K562 (cell line): ENCODE data around the gene SSBP1. TPM values are rescaled to one million over a fixed set of nuclear protein-coding genes. Genes with fewer than 3 reads are reported as not detected.
A peak's percentile ranks its signal among the peaks of the same experiment; 100 is the strongest.

ENCODE experiments used
- MAFK ChIP-seq: IDR thresholded peaks from 2 replicates; pipeline ENCODE4 v1.6.1; 2011; ENCODE audit warnings: low read length, improper control_type of control experiment
- NONO ChIP-seq, 2 experiments: fragments of 200-400 bp in 1 of 2; fragments of 450-650 bp in 1 of 2; formaldehyde crosslinking in 1 of 2; IDR thresholded peaks; 2 replicates each; pipeline ENCODE4 v1.6.1; 2017; ENCODE audit warnings: low read depth in 2 of 2, mild to moderate bottlenecking in 2 of 2, moderate library complexity in 2 of 2, low read length in 1 of 2
- SMARCE1 ChIP-seq: fragments of 450-650 bp; IDR thresholded peaks from 2 replicates; pipeline ENCODE4 v1.7.1; 2016; ENCODE audit warnings: mild to moderate bottlenecking
- SNIP1 ChIP-seq: fragments of 450-650 bp; IDR thresholded peaks from 2 replicates; pipeline ENCODE4 v1.7.1; 2017; ENCODE audit warnings: low read depth, mild to moderate bottlenecking
- ZNF12 ChIP-seq: sonication (generic); formaldehyde crosslinking; IDR thresholded peaks from 2 replicates; pipeline ENCODE4 v1.4.0; 2020; ENCODE audit warnings: mild to moderate bottlenecking, missing genetic modification reagents
- polyA plus RNA-seq, 8 experiments: library from polyadenylated mRNA; depleted of rRNA in 4 of 8; stranded (reverse) in 5 of 8; unstranded in 3 of 8; fragments of >200 nt; fragmentation: Nextera tagmentation in 2 of 8; fragmentation: Illumina TruSeq in 1 of 8; extraction: Ambion mirVana in 2 of 8; extraction: Trizol in 1 of 8; gene quantifications; 2 replicates each; pipeline versions ENCODE4 v1.2.1 to v1.2.3, GENCODE V29; 2011 to 2014; ENCODE audit warnings: inconsistent platforms in 1 of 8, missing spikeins in 1 of 8
- total RNA-seq, 7 experiments: library from RNA; depleted of rRNA in 6 of 7; stranded (reverse); fragments of >200 nt in 6 of 7; fragmentation: Illumina TruSeq in 2 of 7; extraction: Trizol in 2 of 7; gene quantifications; 2 replicates each; pipeline versions ENCODE4 v1.2.1 to v1.2.3, GENCODE V29; 2011 to 2021; ENCODE audit warnings: low replicate concordance in 1 of 7
- TF ChIP-seq, protein P1 (sequence below): fragments of 450-650 bp; IDR thresholded peaks from 2 replicates; pipeline ENCODE4 v1.6.1; 2016; ENCODE audit warnings: low read depth
- TF ChIP-seq, protein P2 (sequence below): fragments of 250-450 bp; sonication (Bioruptor Pico); IDR thresholded peaks from 2 replicates; pipeline ENCODE4 v1.9.0; 2021; ENCODE audit warnings: mild to moderate bottlenecking
- TF ChIP-seq, protein P3 (sequence below): sonication (generic); formaldehyde crosslinking; IDR thresholded peaks from 2 replicates; pipeline ENCODE4 v1.8.1; 2023; ENCODE audit warnings: mild to moderate bottlenecking, missing genetic modification reagents
- TF ChIP-seq, protein P4 (sequence below): sonication (generic); formaldehyde crosslinking; IDR thresholded peaks from 2 replicates; pipeline ENCODE4 v1.8.1; 2023; ENCODE audit warnings: mild to moderate bottlenecking, missing genetic modification reagents, moderate library complexity
- TF ChIP-seq, protein P5 (sequence below): fragments of 450-650 bp; IDR thresholded peaks from 2 replicates; pipeline ENCODE4 v1.6.1; 2017; ENCODE audit warnings: antibody characterized with exemption
- TF ChIP-seq, protein P6 (sequence below): fragments of 200-800 bp; sonication (Bioruptor generic); IDR thresholded peaks from 2 replicates; pipeline ENCODE4 v1.6.1; 2017; ENCODE audit warnings: missing genetic modification characterization, missing compliant biosample characterization

Gene SSBP1
- total and polyA plus RNA-seq, 9 of the 15 experiments (the other 6 are each of a cell fraction or from before 2014, with no cell fraction given), result 404 to 1,996 (median 835) TPM

DNA sequence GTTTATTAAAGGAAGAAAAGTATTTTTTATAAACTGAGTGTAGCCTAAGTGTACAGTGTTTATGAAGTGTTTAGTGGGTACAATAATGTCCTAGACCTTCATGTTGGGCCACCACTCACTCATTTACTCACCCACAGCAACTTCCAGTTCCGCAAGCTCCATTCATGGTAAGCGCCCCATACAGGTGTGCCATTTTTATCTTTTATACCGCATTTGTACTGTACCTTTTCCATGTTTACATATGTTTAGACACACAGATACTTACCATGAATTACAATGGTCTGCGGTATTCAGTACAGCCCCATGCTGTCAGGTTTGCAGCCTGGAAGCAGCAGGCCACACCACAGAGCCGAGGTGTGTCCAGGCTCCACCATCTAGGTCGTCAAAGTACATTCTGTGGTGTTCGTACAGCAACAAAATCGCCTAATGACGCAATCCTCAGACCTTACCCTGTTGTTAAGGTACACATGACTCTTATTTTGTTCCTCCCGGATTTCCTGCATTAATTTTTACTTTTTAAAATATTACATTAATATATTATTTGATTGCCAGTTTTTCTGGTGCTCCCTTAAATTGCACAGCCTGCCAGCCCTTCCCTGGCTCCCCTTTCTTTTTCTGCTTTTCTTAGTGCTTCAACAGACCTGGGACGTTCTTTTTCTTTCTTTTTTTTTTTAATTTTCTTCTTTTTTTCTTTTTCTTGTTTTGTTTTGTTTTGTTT lies 881 bp upstream of the SSBP1 start (continued):
- TF ChIP-seq, protein P1, sequence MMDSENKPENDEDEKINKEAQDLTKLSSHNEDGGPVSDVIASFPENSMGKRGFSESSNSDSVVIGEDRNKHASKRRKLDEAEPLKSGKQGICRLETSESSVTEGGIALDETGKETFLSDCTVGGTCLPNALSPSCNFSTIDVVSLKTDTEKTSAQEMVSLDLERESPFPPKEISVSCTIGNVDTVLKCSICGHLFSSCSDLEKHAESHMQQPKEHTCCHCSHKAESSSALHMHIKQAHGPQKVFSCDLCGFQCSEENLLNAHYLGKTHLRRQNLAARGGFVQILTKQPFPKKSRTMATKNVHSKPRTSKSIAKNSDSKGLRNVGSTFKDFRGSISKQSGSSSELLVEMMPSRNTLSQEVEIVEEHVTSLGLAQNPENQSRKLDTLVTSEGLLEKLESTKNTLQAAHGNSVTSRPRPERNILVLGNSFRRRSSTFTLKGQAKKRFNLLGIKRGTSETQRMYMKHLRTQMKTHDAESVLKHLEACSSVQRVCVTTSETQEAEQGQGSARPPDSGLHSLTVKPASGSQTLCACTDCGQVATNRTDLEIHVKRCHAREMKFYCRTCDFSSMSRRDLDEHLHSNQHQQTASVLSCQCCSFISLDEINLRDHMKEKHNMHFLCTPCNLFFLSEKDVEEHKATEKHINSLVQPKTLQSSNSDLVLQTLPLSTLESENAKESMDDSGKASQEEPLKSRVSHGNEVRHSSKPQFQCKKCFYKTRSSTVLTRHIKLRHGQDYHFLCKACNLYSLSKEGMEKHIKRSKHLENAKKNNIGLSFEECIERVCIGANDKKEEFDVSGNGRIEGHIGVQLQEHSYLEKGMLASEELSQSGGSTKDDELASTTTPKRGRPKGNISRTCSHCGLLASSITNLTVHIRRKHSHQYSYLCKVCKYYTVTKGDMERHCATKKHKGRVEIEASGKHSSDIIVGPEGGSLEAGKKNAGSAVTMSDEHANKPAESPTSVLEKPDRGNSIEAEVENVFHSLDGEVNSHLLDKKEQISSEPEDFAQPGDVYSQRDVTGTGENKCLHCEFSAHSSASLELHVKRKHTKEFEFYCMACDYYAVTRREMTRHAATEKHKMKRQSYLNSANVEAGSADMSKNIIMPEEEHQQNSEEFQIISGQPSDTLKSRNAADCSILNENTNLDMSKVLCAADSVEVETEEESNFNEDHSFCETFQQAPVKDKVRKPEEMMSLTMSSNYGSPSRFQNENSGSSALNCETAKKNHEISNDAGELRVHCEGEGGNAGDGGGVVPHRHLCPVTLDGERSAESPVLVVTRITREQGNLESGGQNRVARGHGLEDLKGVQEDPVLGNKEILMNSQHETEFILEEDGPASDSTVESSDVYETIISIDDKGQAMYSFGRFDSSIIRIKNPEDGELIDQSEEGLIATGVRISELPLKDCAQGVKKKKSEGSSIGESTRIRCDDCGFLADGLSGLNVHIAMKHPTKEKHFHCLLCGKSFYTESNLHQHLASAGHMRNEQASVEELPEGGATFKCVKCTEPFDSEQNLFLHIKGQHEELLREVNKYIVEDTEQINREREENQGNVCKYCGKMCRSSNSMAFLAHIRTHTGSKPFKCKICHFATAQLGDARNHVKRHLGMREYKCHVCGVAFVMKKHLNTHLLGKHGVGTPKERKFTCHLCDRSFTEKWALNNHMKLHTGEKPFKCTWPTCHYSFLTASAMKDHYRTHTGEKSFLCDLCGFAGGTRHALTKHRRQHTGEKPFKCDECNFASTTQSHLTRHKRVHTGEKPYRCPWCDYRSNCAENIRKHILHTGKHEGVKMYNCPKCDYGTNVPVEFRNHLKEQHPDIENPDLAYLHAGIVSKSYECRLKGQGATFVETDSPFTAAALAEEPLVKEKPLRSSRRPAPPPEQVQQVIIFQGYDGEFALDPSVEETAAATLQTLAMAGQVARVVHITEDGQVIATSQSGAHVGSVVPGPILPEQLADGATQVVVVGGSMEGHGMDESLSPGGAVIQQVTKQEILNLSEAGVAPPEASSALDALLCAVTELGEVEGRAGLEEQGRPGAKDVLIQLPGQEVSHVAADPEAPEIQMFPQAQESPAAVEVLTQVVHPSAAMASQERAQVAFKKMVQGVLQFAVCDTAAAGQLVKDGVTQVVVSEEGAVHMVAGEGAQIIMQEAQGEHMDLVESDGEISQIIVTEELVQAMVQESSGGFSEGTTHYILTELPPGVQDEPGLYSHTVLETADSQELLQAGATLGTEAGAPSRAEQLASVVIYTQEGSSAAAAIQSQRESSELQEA, result peak; percentile 31; the same call in 1 of the 2 replicates
- TF ChIP-seq, protein P2, sequence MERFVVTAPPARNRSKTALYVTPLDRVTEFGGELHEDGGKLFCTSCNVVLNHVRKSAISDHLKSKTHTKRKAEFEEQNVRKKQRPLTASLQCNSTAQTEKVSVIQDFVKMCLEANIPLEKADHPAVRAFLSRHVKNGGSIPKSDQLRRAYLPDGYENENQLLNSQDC, result no peak
- TF ChIP-seq SMARCE1 (peak; percentile 63; the same call in 1 of the 2 replicates), MAFK (no peak; the same call in 1 of the 2 replicates), SNIP1 (peak; percentile 67), ZNF12 (no peak), NONO (IDR thresholded peaks at IDR 0.05; ENCODE audit: low read depth in 2 of 2, low read length in 1 of 2) (0 out of 4 replicates have a peak, but pooled peaks of 1 of the 2 experiments have one; percentile 42)
- TF ChIP-seq, protein P3, sequence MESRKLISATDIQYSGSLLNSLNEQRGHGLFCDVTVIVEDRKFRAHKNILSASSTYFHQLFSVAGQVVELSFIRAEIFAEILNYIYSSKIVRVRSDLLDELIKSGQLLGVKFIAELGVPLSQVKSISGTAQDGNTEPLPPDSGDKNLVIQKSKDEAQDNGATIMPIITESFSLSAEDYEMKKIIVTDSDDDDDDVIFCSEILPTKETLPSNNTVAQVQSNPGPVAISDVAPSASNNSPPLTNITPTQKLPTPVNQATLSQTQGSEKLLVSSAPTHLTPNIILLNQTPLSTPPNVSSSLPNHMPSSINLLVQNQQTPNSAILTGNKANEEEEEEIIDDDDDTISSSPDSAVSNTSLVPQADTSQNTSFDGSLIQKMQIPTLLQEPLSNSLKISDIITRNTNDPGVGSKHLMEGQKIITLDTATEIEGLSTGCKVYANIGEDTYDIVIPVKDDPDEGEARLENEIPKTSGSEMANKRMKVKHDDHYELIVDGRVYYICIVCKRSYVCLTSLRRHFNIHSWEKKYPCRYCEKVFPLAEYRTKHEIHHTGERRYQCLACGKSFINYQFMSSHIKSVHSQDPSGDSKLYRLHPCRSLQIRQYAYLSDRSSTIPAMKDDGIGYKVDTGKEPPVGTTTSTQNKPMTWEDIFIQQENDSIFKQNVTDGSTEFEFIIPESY (CRISPR knock-in tag), result peak; percentile 95
- TF ChIP-seq, protein P4, sequence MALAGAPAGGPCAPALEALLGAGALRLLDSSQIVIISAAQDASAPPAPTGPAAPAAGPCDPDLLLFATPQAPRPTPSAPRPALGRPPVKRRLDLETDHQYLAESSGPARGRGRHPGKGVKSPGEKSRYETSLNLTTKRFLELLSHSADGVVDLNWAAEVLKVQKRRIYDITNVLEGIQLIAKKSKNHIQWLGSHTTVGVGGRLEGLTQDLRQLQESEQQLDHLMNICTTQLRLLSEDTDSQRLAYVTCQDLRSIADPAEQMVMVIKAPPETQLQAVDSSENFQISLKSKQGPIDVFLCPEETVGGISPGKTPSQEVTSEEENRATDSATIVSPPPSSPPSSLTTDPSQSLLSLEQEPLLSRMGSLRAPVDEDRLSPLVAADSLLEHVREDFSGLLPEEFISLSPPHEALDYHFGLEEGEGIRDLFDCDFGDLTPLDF (CRISPR knock-in tag), result no peak
- TF ChIP-seq, protein P5, sequence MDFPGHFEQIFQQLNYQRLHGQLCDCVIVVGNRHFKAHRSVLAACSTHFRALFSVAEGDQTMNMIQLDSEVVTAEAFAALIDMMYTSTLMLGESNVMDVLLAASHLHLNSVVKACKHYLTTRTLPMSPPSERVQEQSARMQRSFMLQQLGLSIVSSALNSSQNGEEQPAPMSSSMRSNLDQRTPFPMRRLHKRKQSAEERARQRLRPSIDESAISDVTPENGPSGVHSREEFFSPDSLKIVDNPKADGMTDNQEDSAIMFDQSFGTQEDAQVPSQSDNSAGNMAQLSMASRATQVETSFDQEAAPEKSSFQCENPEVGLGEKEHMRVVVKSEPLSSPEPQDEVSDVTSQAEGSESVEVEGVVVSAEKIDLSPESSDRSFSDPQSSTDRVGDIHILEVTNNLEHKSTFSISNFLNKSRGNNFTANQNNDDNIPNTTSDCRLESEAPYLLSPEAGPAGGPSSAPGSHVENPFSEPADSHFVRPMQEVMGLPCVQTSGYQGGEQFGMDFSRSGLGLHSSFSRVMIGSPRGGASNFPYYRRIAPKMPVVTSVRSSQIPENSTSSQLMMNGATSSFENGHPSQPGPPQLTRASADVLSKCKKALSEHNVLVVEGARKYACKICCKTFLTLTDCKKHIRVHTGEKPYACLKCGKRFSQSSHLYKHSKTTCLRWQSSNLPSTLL, result 0 out of 2 replicates have a peak, but pooled peaks have one; percentile 36
- TF ChIP-seq, protein P6, sequence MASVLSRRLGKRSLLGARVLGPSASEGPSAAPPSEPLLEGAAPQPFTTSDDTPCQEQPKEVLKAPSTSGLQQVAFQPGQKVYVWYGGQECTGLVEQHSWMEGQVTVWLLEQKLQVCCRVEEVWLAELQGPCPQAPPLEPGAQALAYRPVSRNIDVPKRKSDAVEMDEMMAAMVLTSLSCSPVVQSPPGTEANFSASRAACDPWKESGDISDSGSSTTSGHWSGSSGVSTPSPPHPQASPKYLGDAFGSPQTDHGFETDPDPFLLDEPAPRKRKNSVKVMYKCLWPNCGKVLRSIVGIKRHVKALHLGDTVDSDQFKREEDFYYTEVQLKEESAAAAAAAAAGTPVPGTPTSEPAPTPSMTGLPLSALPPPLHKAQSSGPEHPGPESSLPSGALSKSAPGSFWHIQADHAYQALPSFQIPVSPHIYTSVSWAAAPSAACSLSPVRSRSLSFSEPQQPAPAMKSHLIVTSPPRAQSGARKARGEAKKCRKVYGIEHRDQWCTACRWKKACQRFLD (CRISPR knock-in tag), result no peak
